SKM-1 (cell line): Measurements from ENCODE around the gene GBP3.
"Not testable (repeated sequence)": the region's sequence is repeated elsewhere in the genome, so short reads cannot be mapped to it uniquely, and the experiment has no call there.

Experiments used
- DNase-seq: peaks from one replicate; lab custom pipeline; 2025; ENCODE audit not compliant: unreplicated experiment; lab: John Stamatoyannopoulos, UW

Gene GBP3, protein sequence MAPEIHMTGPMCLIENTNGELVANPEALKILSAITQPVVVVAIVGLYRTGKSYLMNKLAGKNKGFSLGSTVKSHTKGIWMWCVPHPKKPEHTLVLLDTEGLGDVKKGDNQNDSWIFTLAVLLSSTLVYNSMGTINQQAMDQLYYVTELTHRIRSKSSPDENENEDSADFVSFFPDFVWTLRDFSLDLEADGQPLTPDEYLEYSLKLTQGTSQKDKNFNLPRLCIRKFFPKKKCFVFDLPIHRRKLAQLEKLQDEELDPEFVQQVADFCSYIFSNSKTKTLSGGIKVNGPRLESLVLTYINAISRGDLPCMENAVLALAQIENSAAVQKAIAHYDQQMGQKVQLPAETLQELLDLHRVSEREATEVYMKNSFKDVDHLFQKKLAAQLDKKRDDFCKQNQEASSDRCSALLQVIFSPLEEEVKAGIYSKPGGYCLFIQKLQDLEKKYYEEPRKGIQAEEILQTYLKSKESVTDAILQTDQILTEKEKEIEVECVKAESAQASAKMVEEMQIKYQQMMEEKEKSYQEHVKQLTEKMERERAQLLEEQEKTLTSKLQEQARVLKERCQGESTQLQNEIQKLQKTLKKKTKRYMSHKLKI

DNA sequence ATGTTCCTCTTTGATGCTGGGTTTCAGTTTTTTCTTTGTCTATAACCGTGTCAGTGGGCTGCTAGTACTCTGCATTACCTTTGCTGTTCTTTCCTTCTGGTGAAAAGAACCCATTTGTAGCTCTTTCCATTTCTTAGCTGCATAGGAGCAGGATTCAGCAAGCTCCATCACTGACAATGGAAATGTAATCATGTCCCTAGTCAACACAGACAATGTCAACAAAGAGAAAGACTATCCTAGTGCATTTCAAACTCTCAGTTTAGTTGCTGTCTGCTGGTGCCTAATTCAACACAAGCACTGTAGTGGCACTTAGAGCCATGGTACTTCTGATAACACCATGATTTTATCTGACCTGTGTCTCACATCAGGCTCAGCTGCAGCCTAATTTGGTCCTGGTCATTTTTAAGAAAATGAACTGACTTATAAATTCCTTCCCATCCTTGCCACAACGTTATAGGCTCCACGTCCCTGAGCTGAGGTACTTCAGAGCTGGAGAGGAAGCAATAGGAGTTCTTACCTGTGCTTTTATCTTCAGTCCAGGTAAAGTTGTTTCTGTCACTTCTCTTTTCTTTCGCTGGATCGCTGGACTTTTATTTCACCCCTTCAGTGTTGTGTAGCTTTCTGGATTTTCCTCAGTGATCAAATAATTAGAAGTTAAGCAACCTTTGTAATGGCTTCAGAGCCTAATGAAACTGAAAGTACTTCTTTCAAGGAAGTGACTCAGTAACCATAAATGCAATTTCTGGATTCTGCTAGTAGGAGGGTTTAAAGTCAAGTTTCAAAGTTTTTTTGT is at the start of gene GBP3:
Gene GBP3, minus strand, starts transcription at position 700 of the 793 bp plus-strand sequence. CDS start 2,145 bp downstream, outside the sequence.
- peak; percentile 50 for DNase-seq

DNA sequence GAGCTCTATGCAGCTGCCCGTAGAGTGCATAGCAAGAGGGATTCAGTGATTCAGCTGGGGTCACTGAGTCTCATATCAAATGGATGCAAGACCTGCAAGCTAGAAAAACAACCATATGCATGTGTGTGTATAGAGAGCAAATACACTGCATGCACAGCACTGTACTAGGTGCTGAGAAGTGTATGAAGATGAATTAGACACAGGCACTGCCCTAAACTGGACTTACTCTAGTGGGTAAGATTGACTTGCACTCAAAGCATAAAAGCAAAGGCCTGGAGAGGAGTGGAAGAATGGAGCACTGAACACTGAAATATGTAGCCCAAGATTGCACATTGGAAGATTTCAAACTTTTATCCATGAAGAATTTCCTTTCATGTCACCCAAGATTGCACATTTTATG is 47.8 kb upstream of the GBP3 start:
- DNase-seq: no peak

DNA sequence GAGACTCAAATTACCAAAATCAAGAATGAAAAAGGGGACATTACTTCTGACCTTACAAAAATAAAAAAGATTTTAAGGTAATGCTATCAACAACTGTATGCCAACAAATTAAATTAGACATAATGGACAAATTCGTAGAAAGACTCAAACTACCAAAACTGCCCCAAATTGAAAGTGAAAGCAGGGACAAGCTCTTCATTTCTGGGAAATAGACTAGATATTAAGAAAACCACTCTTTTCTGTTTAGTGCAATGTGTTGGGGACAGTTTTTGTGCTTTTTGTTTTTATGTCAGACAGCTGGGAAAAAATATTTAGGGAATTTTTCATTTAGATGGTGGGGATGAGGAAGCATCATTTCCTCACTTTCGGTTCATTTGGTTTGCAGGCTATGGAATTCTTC is 47.3 kb upstream of the GBP3 start:
- DNase-seq: no peak

DNA sequence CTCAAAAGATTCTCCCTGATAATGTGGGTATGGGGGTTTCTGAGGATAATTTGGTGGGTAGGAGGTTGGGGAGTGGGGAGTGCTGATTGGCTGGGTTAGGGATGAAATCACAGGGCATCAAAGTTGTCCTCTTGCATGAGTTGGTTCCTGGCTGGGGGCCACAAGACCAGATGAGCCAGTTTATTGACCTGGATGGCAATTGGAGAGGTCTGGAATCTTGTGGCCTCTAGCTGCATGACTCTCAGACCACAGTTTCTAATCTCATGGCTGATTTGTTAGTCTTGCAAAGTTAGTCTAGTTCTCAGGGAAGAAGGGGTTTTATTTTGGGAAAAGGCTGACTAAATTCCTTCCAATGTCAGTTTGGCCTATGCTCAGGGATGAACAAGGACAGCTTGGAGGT is 45.6 kb upstream of the GBP3 start:
- DNase-seq: no peak

DNA sequence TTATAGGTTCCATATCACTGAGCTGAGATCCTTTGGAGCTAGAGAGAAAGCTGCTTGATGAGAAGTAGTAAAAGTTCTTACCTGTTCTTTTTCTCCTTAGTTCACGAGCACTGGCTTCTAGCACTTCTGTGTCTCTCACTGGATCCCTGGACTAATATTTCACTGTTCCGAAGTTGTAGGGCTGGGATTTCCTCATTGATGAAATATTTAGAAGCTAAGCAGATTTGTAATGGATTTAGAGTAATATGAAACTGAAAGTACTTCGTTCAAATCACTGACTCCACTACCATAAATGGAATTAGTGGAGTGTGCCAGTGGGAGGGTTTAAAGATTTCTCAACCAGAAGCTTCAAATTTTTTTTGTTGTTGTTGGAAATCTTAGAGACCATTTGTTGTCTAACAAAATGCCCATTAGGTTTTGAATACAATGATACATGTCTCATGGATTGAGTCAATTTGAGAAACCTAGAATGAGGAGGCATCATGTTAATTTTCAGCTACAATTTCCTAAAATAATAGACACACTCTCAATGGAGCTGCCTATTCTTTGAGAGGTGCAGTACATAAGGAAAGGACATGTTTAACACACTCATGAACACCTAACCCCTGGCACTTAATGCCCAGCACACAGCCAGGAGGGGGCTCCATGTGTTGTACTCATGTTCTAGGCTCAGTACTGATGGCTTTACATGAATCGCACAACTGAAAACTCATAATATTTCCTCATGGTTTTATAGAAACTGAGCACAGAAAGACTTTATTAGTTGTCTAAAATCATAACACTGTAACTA is 42.6 kb upstream of the GBP3 start, which contains the start of gene GBP1:
Gene GBP1, minus strand, starts transcription at position 130 of the 790 bp plus-strand sequence. CDS start 1,974 bp downstream, outside the sequence.
- DNase-seq: no peak

DNA sequence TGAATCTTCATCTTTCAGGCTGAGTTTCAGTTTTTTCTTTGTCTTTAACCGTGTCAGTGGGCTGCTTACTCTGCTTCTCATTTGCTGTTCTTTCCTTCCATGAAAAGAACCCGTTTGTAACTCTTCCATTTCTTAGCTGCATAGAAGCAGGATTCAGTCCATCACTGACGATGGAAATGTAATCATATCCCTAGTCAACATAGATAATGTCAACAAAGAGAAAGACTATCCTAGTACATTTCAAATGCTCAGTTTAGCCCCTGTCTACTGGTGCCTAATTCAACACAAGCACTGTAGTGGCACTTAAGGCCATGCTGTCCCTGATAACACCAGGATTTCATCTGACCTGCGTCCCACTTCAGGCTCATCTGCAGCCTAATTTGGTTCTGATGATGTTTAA is 42.0 kb upstream of the GBP3 start:
- no peak for DNase-seq

DNA sequence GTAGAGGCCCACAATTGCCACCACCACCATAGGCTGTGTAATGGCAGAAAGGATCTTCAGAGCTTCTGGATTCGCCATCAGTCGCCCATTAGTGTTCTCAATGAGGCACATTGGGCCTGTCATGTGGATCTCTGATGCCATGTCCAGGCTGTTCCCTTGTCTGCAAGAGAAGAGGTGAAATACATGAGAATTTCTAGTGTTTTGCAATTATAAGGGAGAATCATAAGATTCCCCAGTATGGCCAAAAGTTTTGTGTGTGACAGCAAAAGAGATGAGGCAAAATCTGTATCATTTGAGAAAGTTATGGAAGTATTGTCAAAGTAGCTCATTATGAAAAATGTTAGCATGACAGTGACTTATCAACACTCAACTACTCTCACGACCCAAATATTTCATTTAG is 40.4 kb upstream of the GBP3 start:
- no peak for DNase-seq

DNA sequence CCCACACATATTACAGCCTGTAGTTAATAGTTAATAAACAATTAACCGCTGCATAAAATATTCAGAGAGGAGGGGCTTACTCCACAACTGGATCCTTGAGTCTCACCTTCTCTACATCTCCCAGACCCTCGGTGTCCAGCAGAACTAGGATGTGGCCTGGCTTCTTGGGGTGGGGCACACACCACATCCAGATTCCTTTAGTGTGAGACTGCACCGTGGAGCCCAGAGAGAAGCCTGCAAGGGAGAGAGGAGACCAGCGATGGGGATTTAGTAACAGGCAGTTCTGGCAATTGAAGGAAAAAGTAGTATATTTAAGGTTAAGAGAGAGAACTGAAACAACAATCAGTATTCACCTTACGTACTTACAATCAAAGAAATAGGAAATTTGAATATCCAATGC is 37.4 kb upstream of the GBP3 start:
- no peak for DNase-seq

DNA sequence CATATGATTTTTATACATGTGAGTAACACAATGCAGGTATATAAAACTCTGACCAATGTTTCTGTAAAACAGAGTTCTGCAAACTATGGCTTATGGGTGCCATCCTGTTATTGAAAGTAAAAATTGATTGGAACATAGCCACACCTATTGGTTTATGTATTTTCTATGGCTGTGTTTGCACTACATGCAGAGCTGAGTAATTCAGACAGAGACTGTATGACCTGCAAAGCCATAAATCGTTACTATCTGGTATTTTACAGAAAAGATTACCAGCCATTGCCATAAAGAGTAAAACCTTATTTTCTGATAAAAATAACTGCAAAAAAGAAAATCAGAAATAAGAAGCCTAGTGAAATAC is 29.3 kb upstream of the GBP3 start:
- DNase-seq: no peak

DNA sequence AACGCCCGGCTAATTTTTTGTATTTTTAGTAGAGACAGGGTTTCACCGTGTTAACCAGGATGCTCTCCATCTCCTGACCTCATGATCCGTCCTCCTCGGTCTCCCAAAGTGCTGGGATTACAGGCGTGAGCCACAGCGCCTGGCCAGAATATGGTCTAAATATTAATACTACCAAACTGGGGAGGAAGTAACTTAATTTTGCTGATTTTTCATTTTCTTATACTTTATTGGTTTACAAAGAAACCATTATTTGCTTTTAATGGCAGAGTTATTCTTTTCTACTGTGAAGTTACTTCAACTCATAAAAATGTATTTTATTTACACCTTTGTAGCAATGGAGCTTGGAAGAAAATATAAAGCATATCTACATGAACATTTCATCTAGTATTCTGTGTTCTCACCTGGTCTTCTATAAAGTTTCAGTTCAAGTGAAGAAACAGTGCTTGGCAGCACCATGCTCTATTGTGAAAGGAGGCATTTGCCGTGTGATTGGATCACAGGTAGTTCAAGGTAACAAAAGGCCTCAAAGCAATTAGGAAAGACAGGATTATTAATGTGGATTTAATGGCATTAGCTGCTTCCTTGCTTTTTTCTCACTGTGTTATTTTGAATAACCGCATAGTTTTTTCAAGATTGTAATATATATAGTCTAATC is 28.8 kb upstream of the GBP3 start:
- DNase-seq: no peak

DNA sequence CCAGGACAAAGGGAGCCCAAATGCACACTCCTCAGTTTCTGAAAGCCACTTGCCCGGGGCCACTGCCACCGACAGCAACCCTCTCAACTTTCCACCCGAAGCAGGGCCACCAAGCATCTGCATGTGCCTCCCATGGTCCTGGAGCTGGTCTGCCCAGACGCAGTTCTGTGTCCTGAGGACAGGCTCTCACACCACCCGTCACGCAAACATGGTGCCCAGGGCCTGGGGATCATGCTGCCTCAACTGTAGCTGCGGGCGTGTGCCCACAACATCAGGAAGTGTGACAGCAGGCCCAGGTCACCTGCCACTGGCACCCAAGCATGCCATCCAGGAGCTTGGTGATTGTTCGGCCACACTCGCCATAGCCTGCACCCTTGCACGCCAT is 28.0 kb upstream of the GBP3 start:
- DNase-seq: no peak

DNA sequence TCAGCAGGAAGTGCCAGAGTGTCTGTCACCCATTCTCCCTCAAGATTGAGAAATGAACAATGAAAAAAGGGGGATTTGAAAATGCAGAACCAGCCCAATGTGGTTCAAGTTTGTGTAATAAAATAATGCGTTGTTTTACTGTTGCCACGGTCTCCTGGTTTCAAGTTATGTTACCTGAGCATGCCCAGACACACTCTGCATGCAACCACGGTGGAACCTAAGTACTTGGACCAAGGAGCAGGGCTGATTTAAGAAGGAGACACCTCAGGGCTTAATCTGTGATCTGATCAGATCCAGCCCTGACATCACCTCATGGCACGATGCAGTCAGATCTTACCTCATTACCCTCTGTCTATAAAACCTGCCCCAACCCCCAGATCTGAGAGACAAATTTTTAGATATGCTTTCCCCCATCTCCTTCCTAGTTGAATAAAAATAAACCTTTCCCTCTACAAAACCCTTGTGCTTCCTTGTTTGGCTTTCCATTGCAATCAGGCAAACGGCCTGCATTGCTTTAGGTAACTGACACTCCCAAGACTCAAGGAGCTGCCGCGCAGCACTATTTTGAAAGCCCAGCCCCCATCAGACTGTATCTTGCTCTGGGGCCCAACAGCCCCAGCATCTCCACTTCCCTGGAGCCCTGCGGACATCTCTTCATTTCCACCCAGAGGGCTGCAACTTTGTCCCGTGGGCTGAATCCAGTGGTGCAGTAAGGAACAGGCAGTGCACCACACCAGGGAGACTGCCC is 27.4 kb upstream of the GBP3 start:
- DNase-seq: not testable (repeated sequence)

DNA sequence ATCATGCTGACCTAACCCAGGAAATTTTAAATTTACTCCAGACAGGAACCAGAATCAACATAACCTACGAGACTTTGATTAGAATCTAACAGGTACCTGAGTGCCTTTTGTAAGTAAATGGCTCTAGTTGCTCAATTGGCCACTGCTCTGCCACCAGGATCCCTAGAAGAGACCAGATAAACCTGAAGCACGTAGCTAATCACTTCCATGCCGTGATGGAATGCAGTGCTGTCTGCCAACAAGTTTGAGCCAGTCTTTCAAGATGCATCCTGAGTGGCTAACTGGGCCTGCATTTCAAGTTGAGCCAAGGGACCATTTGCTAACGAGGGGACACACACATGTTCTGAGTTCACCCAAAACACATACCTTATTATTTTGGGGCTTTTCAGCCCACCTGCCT is 26.5 kb upstream of the GBP3 start:
- not testable (repeated sequence) for DNase-seq

DNA sequence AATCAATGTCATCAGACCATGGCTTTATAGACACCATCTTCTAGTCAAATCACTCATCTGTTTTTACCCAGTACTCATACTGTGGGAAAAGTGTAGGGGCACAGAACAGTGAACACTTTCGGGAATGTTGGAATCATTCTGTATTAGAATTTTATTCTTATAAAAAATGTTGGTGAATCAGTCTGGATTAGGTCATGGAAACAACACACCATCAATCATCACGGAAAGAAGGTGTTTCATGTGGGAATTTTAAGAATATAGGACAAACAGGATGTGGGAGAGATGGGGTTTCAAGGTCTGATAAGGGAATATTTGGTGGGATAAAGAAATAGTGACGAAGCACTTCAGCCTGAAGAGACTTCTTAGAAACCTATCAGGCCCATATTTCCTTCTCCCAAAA is 25.1 kb upstream of the GBP3 start:
- no peak for DNase-seq

DNA sequence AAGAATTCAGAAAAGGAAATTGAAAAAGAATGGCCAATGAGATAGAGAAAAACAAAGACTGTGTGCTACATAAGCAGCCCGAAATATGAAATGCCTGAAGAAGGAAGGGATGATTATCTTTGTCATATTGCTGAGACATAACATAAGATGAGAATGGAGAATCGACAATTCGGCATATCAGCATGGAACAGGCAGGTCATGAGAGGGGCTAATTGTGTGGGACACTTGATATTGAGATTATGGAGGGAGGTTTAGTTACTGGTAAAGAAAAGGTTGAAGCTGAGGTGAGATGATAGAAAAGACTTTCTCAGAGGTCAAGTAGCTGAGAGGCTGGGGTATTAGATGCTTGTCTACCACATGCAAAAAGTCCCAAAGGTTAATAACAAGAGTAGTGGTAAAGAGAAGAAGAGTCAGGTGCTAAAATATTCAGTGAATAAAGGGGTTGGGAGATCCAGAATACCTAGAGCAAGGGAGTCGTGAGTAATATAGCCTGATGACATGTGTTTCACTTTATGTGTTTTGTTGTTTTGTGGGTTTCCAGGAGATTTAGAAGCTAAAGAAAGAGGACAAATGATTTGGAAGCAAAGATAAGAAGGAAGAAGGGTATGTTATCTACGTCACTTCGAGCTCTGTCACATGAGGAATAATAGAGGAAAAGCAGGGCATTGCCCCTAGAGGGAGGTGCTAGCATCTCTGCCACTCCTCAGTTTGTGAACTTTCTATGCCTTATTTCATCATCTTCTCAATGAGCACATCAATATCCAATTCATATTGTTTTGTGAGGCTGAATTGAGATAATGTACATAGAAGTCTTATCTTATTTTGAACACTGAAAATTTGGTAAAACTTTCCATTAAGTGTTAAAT is 23.9 kb upstream of the GBP3 start:
- not testable (repeated sequence) for DNase-seq

DNA sequence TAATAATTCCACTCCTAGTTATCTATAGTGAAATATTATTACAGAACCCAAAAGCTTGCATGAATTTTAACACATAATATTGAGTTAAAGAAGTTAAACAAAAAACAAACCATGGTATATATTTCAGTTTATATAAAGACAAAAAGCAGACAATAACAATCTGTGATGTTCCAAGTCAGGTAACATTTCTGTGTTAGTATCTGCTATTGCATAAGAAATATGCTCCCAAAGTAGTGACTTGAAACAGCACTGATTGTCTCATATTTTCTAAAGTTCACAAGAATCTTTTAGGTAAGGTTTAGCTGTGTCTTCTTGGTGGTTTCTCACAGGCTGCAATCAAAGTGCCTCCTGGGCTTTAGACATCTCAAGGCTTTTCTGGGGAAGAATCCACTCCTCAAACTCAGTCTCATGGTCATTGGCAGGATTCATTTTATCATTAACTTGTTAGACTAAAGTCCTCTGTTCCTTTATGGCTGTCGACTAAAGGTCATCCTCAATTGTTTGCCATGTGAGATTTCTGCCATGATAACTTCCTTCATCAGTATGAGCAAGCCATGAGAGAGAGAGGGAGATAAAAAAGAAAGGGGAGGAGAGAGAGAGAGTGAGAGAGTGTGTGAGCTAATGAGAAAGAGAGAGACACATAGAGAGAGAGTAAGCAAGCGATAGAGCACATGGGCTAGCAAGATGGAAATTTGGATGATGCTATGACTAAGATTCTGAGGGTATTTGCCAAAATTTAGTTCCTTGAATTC is 22.5 kb upstream of the GBP3 start:
- DNase-seq: no peak

DNA sequence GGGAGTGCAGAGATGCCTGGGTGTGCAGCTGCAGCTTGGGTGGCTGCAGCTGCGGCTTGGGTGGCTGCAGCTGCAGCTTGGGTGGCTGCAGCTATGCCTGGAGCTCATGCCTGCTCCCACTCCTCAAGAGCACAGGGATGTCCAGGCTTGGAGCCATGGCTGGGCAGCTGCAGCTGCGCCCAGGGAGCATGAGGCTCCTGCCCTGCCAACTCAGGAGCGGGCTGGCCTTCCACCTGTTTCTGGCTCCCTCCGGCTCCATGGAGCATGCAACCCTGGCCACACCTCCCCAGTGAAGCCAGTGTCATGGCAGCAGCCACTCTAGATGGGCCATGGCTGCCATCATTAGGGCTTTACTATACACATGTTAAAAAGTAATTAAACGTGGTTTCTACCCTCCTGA is 21.3 kb upstream of the GBP3 start:
- no peak for DNase-seq

DNA sequence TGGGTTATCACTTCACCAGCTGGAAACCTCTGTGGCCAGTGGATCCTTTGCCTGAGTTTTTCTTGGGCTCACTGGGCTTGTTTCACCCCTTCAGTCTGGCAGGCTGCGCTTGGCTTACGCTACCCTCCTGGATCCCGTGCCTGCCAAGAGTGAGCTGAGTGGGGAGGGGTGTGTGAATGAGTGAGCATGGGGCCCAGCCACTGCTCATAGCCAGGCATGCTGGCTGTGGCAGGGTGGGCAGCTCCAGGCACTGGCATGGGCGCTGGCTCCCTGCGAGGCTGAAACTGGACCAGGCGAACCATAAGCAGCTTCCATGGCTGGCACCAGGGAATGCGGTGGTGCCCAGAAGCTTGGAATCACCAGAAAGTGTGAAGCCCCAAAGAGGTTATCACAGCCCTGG is 19.8 kb upstream of the GBP3 start:
- no peak for DNase-seq
